ENCODE results near the gene BCDIN3D. TPM values are rescaled to one million over a fixed set of nuclear protein-coding genes. Genes with fewer than 3 reads are reported as not detected.

BCDIN3D gene
- total RNA-seq, 1 donor from 2014 or later: 3.1 TPM

DNA sequence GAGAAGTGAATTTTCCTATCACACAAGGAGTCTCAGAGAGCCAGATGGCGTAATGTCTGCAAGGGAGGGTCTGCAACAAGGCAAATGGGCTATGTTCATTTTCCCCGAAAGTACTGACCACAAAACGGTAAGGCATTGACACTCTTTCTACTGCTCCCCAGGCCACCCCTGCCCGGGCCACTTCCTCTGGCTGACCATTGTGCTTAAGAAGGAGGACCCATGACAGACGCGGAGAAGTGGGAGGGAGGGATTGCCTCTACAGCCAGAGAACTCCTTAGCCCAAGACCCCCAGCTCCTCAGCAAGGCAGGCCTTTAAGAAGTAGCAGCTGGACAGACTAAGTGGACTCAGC, 15.9 kb downstream of the BCDIN3D start:
- TF ChIP-seq, protein P1, sequence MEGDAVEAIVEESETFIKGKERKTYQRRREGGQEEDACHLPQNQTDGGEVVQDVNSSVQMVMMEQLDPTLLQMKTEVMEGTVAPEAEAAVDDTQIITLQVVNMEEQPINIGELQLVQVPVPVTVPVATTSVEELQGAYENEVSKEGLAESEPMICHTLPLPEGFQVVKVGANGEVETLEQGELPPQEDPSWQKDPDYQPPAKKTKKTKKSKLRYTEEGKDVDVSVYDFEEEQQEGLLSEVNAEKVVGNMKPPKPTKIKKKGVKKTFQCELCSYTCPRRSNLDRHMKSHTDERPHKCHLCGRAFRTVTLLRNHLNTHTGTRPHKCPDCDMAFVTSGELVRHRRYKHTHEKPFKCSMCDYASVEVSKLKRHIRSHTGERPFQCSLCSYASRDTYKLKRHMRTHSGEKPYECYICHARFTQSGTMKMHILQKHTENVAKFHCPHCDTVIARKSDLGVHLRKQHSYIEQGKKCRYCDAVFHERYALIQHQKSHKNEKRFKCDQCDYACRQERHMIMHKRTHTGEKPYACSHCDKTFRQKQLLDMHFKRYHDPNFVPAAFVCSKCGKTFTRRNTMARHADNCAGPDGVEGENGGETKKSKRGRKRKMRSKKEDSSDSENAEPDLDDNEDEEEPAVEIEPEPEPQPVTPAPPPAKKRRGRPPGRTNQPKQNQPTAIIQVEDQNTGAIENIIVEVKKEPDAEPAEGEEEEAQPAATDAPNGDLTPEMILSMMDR (IDR thresholded peaks at IDR 0.05; ENCODE audit: insufficient read depth, low read depth, low read length): no peak
- TF ChIP-seq EZH2 (IDR thresholded peaks at IDR 0.05; ENCODE audit: insufficient read depth, low read length): no peak
- peaks cover 37% of the 10 kb centered on the region for H3K4me1 Mint-ChIP-seq (ENCODE audit: low read depth, unreplicated experiment)

DNA sequence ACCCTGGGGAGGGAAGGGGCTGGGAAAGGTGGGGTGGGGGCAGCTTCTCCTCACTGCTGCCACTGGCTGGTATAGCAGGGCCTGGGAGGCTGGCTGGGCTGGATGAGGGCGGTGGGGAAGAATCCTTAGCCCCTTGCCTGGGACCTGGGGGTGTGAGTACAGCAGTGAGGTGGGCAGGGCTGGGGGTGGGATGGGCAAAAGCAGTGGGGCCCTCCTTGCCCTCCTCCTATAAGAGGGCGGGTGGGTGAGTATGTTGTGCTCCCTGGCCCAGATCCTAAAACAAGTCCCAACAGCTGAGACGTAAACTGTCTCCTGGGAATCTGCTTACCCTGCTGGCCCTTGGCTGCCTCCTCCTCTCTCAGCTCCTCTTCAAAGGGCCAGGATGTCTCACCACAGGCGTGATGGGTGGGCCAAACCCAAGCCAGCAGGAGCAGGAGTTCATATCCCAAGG, 16.9 kb downstream of the BCDIN3D start:
- H4K20me1 ChIP-seq (ENCODE audit: insufficient read depth, low read length): peaks cover 63% of the 10 kb centered on the region
- peaks cover 41% of the 10 kb centered on the region for H3K4me1 ChIP-seq (ENCODE audit: insufficient read depth, low read length)
- peak overlapping the region; percentile 87 for H3K9ac ChIP-seq (ENCODE audit: low read length)
- H3K4me3 ChIP-seq (ENCODE audit: insufficient read depth, low read depth, low read length): peak overlapping the region; percentile 82
- no peaks in the 10 kb centered on the region for H3K36me3 ChIP-seq (ENCODE audit: insufficient read depth, low read length)
- no peaks in the 10 kb centered on the region for H3K9me3 Mint-ChIP-seq (ENCODE audit: unreplicated experiment)
- no peak for FAIRE-seq
- no peaks in the 10 kb centered on the region for H3K27me3 ChIP-seq (ENCODE audit: insufficient read depth, low read length)
- peak overlapping the region; percentile 87 for H3K27ac Mint-ChIP-seq (ENCODE audit: unreplicated experiment)
- peak overlapping the region; percentile 97 for H3K4me2 ChIP-seq (ENCODE audit: low read length)
- peaks cover 68% of the 10 kb centered on the region for H3K79me2 ChIP-seq (ENCODE audit: insufficient read depth, low read length)
- H2AFZ ChIP-seq (ENCODE audit: low read depth, low read length): no peak overlapping the region
- H3K27ac ChIP-seq (ENCODE audit: low read depth, low read length): peak overlapping the region; percentile 66
- peaks cover 37% of the 10 kb centered on the region for H3K4me1 Mint-ChIP-seq (ENCODE audit: low read depth, unreplicated experiment)
- peaks cover 2% of the 10 kb centered on the region for H3K36me3 Mint-ChIP-seq (ENCODE audit: low read depth, unreplicated experiment)
- TF ChIP-seq EZH2 (IDR thresholded peaks at IDR 0.05; ENCODE audit: insufficient read depth, low read length): no peak
- TF ChIP-seq, protein P1 (IDR thresholded peaks at IDR 0.05; ENCODE audit: insufficient read depth, low read depth, low read length): no peak
- peak; percentile 16 for DNase-seq (ENCODE audit: low read depth)
- H3K9me3 ChIP-seq (ENCODE audit: insufficient read depth, low read depth, low read length): no peaks in the 10 kb centered on the region
- no peaks in the 10 kb centered on the region for H3K27me3 Mint-ChIP-seq (ENCODE audit: low read depth, unreplicated experiment)
- H3K4me3 Mint-ChIP-seq (ENCODE audit: unreplicated experiment): peak overlapping the region; percentile 95

More for the DNA sequence above, 15.9 kb downstream of the BCDIN3D start:
- Histone ChIP-seq H3K27me3 (ENCODE audit: insufficient read depth, low read length) (no peaks in the 10 kb centered on the region), H2AFZ (ENCODE audit: low read depth, low read length) (no peak overlapping the region), H3K4me2 (ENCODE audit: low read length) (peak overlapping the region; percentile 97), H3K36me3 (ENCODE audit: insufficient read depth, low read length) (no peaks in the 10 kb centered on the region), H3K4me3 (ENCODE audit: insufficient read depth, low read depth, low read length) (peak overlapping the region; percentile 82), H3K79me2 (ENCODE audit: insufficient read depth, low read length) (peaks cover 58% of the 10 kb centered on the region), H3K27ac (ENCODE audit: low read depth, low read length) (peak overlapping the region; percentile 68), H3K9me3 (ENCODE audit: insufficient read depth, low read depth, low read length) (no peaks in the 10 kb centered on the region), H3K9ac (ENCODE audit: low read length) (peak overlapping the region; percentile 87), H3K4me1 (ENCODE audit: insufficient read depth, low read length) (peaks cover 41% of the 10 kb centered on the region), H4K20me1 (ENCODE audit: insufficient read depth, low read length) (peaks cover 53% of the 10 kb centered on the region)
- FAIRE-seq (no peak), DNase-seq (ENCODE audit: low read depth) (no peak)
- no peaks in the 10 kb centered on the region for H3K9me3 Mint-ChIP-seq (ENCODE audit: unreplicated experiment)
- peaks cover 3% of the 10 kb centered on the region for H3K27me3 Mint-ChIP-seq (ENCODE audit: low read depth, unreplicated experiment)
- peak overlapping the region; percentile 87 for H3K27ac Mint-ChIP-seq (ENCODE audit: unreplicated experiment)
- peaks cover 2% of the 10 kb centered on the region for H3K36me3 Mint-ChIP-seq (ENCODE audit: low read depth, unreplicated experiment)
- peak overlapping the region; percentile 95 for H3K4me3 Mint-ChIP-seq (ENCODE audit: unreplicated experiment)

DNA sequence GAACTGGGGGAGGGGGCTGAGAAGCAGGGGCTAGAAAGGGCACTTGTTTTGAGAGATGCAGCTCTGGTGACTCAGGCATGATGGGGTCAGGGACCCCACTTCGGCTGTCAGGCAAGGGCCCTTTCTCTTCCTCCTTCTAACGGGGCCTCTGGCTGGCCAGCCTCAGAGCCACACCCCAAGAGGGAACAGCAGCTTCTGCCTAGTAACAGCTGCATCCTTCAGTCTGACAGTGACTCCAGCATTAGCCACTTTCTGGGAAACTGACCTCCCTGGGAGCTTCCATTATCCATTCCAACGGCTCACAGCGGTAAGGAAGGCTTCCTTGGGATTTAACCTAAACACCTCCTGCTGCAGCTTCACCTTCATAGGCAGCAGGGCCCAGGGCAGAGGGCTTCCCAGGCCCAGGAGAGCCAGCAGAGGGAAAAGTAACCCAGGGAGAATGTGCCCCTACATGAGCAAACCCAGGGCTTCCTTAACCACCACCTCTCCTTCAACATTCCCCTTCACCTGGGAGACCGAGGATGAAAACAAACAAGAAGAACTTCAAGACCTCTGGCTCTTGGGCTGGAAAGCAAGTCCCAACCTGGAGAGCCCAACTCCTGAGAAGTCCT, 17.4 kb downstream of the BCDIN3D start:
- Histone ChIP-seq H3K27ac (ENCODE audit: low read depth, low read length) (peak overlapping the region; percentile 66), H3K27me3 (ENCODE audit: insufficient read depth, low read length) (no peaks in the 10 kb centered on the region), H3K4me2 (ENCODE audit: low read length) (peak overlapping the region; percentile 97), H3K36me3 (ENCODE audit: insufficient read depth, low read length) (no peaks in the 10 kb centered on the region), H3K9ac (ENCODE audit: low read length) (peak overlapping the region; percentile 87), H4K20me1 (ENCODE audit: insufficient read depth, low read length) (peaks cover 69% of the 10 kb centered on the region), H3K79me2 (ENCODE audit: insufficient read depth, low read length) (peaks cover 73% of the 10 kb centered on the region), H3K4me3 (ENCODE audit: insufficient read depth, low read depth, low read length) (peak overlapping the region; percentile 22), H3K4me1 (ENCODE audit: insufficient read depth, low read length) (peaks cover 41% of the 10 kb centered on the region), H2AFZ (ENCODE audit: low read depth, low read length) (no peak overlapping the region), H3K9me3 (ENCODE audit: insufficient read depth, low read depth, low read length) (no peaks in the 10 kb centered on the region)
- TF ChIP-seq EZH2 (IDR thresholded peaks at IDR 0.05; ENCODE audit: insufficient read depth, low read length): no peak
- TF ChIP-seq, protein P1 (IDR thresholded peaks at IDR 0.05; ENCODE audit: insufficient read depth, low read depth, low read length): no peak
- Mint-ChIP-seq H3K4me1 (ENCODE audit: low read depth, unreplicated experiment) (peaks cover 40% of the 10 kb centered on the region), H3K27me3 (ENCODE audit: low read depth, unreplicated experiment) (no peaks in the 10 kb centered on the region), H3K27ac (ENCODE audit: unreplicated experiment) (peak overlapping the region; percentile 93), H3K4me3 (ENCODE audit: unreplicated experiment) (peak overlapping the region; percentile 95), H3K9me3 (ENCODE audit: unreplicated experiment) (no peaks in the 10 kb centered on the region), H3K36me3 (ENCODE audit: low read depth, unreplicated experiment) (peaks cover 2% of the 10 kb centered on the region)
- DNase-seq (ENCODE audit: low read depth) (peak; percentile 49), FAIRE-seq (no peak)

All from astrocyte (in vitro differentiated cells and primary cell).